Hepatocyte (in vitro differentiated cells): ENCODE measurements around the gene PLEKHA5.

Experiments
- EZH2 ChIP-seq: fragments of 200-600 bp; sonication (generic); IDR thresholded peaks from 2 replicates; pipeline ENCODE4 v1.6.1; 2016; ENCODE audit warnings: antibody characterized with exemption, mild to moderate bottlenecking, borderline replicate concordance
- EZH2phosphoT487 ChIP-seq: fragments of 200-600 bp; sonication (generic); IDR thresholded peaks from one replicate; pipeline ENCODE4 v1.6.1; 2018; ENCODE audit warnings: antibody characterized with exemption, mild to moderate bottlenecking, low read depth, moderate library complexity; ENCODE audit not compliant: unreplicated experiment, severe bottlenecking
- TF ChIP-seq, protein P1 (sequence below): fragments of 200-600 bp; sonication (generic); IDR thresholded peaks from 2 replicates; pipeline ENCODE4 v1.5.1; 2016; ENCODE audit warnings: antibody characterized with exemption, mild to moderate bottlenecking; ENCODE audit not compliant: poor library complexity

DNA sequence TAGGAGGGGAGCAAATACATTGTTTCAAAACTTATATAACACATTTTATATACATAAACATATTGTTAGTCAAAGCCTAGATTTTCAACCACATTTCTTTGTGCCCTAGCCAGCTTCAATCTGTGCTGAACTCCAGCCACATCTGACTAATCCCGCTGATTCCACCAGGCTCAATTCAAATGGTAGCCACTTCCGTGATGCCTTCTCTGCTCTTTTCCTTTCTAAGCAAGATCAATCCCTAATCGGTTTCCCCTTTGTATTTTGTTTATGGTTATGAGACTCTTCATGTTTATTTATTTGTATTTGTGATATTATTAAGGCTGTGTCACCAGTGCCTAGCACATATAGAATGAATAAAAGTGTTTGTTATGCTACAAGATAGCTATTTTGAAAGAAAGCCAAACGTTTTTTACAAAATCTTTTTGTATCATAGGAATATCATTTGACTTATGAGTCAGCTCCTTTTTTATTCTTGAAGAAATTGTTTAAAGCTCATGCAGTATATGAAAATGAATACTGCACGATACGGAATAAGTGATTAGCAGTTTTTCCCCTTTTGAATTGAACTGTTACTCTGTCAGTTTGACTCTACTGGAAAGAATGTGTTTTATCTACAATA is 110.2 kb downstream of the PLEKHA5 start:
- TF ChIP-seq, protein P1, sequence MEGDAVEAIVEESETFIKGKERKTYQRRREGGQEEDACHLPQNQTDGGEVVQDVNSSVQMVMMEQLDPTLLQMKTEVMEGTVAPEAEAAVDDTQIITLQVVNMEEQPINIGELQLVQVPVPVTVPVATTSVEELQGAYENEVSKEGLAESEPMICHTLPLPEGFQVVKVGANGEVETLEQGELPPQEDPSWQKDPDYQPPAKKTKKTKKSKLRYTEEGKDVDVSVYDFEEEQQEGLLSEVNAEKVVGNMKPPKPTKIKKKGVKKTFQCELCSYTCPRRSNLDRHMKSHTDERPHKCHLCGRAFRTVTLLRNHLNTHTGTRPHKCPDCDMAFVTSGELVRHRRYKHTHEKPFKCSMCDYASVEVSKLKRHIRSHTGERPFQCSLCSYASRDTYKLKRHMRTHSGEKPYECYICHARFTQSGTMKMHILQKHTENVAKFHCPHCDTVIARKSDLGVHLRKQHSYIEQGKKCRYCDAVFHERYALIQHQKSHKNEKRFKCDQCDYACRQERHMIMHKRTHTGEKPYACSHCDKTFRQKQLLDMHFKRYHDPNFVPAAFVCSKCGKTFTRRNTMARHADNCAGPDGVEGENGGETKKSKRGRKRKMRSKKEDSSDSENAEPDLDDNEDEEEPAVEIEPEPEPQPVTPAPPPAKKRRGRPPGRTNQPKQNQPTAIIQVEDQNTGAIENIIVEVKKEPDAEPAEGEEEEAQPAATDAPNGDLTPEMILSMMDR = no peak
- TF ChIP-seq EZH2phosphoT487 = no peak
- TF ChIP-seq EZH2 = no peak
